Renal pelvis (tissue), 4 donors: ENCODE data around the gene SARS2. TPM values are rescaled to one million over a fixed set of nuclear protein-coding genes. Genes with fewer than 3 reads are reported as not detected.

Experiments
- DNase-seq: peaks from one replicate; pipeline ENCODE4 v3.0.0-alpha.2; 2013
- polyA plus RNA-seq, 3 donors: library from polyadenylated mRNA; unstranded; fragments of 120-200 nt; gene quantifications; one replicate each; pipeline ENCODE4 v1.2.1, GENCODE V29; 2013; ENCODE audit not compliant: insufficient read length in 3 of 3

SARS2 gene
- polyA plus RNA-seq, 3 donors: 48.7 to 64.8 (median 62.2) TPM

- DNase-seq: no peak
Observed at GRCh38 chr19:38869160-38869835, 61.3 kb downstream of the SARS2 start.

GRCh38 chr19:38868551-38868950, 62.0 kb downstream of the SARS2 start:
- DNase-seq: no peak

- DNase-seq: no peak
Observed at GRCh38 chr19:38867171-38867780, 63.3 kb downstream of the SARS2 start.

Other genes with a start within 250 kb of the SARS2 start
- gene CAPN12, start 186.3 kb downstream of the SARS2 start, polyA plus RNA-seq: 10 to 100 TPM in 2 of 3 donors, 1 to 10 TPM in 1; 9.1 to 14.0 (median 12.9) TPM
- under 1 TPM in 1 of 3 donors, not detected in 2; 0.78 TPM for gene LGALS7, start 157.2 kb downstream of the SARS2 start, polyA plus RNA-seq
- 1 to 10 TPM; 2.0 to 3.2 (median 2.2) TPM for gene LGALS7B, start 141.6 kb downstream of the SARS2 start, polyA plus RNA-seq
- gene LGALS4, start 117.8 kb downstream of the SARS2 start, polyA plus RNA-seq: 1 to 10 TPM; 1.3 to 2.4 (median 1.9) TPM
- 100 to 1,000 TPM; 165 to 180 (median 174) TPM for gene ECH1, start 99.0 kb downstream of the SARS2 start, polyA plus RNA-seq
- 100 to 1,000 TPM; 466 to 472 (median 471) TPM for gene HNRNPL, start 80.8 kb downstream of the SARS2 start, polyA plus RNA-seq
- 10 to 100 TPM in 1 of 3 donors, 1 to 10 TPM in 2; 8.0 to 10.0 (median 9.6) TPM for gene RINL, start 52.5 kb downstream of the SARS2 start, polyA plus RNA-seq
- 10 to 100 TPM; 43.7 to 53.7 (median 51.2) TPM for gene SIRT2, start 31.1 kb downstream of the SARS2 start, polyA plus RNA-seq
- gene NFKBIB, start 30.8 kb downstream of the SARS2 start, polyA plus RNA-seq: 10 to 100 TPM in 2 of 3 donors, 1 to 10 TPM in 1; 9.7 to 12.2 (median 11.5) TPM
- 1 to 10 TPM in 1 of 3 donors, under 1 TPM in 2; 0.63 to 1.1 (median 0.86) TPM for gene CCER2, start 18.6 kb downstream of the SARS2 start, polyA plus RNA-seq
- 10 to 100 TPM; 25.3 to 31.2 (median 30.9) TPM for gene MRPS12, start 181 bp upstream of the SARS2 start, polyA plus RNA-seq
- gene FBXO17, start 45.0 kb upstream of the SARS2 start, polyA plus RNA-seq: 100 to 1,000 TPM in 2 of 3 donors, 10 to 100 TPM in 1; 66.1 to 106 (median 106) TPM
- gene FBXO27, start 101.8 kb upstream of the SARS2 start, polyA plus RNA-seq: 1 to 10 TPM; 7.8 to 10.0 (median 8.7) TPM
- under 1 TPM; 0.29 to 0.75 (median 0.67) TPM for gene ACP7, start 153.6 kb upstream of the SARS2 start, polyA plus RNA-seq
- gene PAK4, start 195.0 kb upstream of the SARS2 start, polyA plus RNA-seq: 10 to 100 TPM; 66.6 to 76.3 (median 73.6) TPM